ENCODE measurements around the gene MLC1. TPM values are rescaled to one million over a fixed set of nuclear protein-coding genes. Genes with fewer than 3 reads are reported as not detected.

The MLC1 gene
- not detected in 2 replicates for total RNA-seq

GRCh38 chr22:50085211-50085972 is at the start of gene MLC1:
TSS of gene MLC1 (minus strand) at chr22:50085426. CDS start at chr22:50084902, 524 bp downstream.

GRCh38 chr22:50089682-50090411 is 4.6 kb upstream of the MLC1 start, which contains the start of gene MOV10L1:
TSS of gene MOV10L1 (plus strand) at chr22:50090006. CDS start at chr22:50090089, 83 bp downstream.

GRCh38 chr22:50058061-50058905 is 26.9 kb downstream of the MLC1 start, which contains the start of gene TTLL8:
TSS of gene TTLL8 (minus strand) at chr22:50058298.

GRCh38 chr22:50012211-50013181 is 72.7 kb downstream of the MLC1 start, which contains the start of gene IL17REL:
TSS of gene IL17REL (minus strand) at chr22:50012765. CDS start at chr22:50012646, 119 bp downstream.

Other genes starting within 250 kb of the MLC1 start
- gene ZBED4, start 231.6 kb downstream of the MLC1 start, total RNA-seq: 8.5 and 13.5 TPM in 2 replicates
- gene ALG12, start 167.0 kb downstream of the MLC1 start, total RNA-seq: 16.2 and 24.0 TPM in 2 replicates
- gene CRELD2, start 166.8 kb downstream of the MLC1 start, total RNA-seq: 46.7 and 52.2 TPM in 2 replicates
- gene PIM3, start 124.7 kb downstream of the MLC1 start, total RNA-seq: 30.5 and 35.4 TPM in 2 replicates
- not detected in 2 replicates for gene IL17REL, start 72.7 kb downstream of the MLC1 start, total RNA-seq
- gene TTLL8, start 27.1 kb downstream of the MLC1 start, total RNA-seq: not detected in 2 replicates
- 0.37 and 0.59 TPM in 2 replicates for gene MOV10L1, start 4.6 kb upstream of the MLC1 start, total RNA-seq
- gene PANX2, start 85.3 kb upstream of the MLC1 start, total RNA-seq: under 0.01 and 0.37 TPM in 2 replicates
- gene TRABD, start 100.5 kb upstream of the MLC1 start, total RNA-seq: 24.3 and 34.2 TPM in 2 replicates
- 19.5 and 22.3 TPM in 2 replicates for gene SELENOO, start 115.6 kb upstream of the MLC1 start, total RNA-seq
- 27.9 and 28.5 TPM in 2 replicates for gene TUBGCP6, start 159.6 kb upstream of the MLC1 start, total RNA-seq
- gene HDAC10, start 165.8 kb upstream of the MLC1 start, total RNA-seq: 19.1 and 22.5 TPM in 2 replicates
- 24.3 and 34.8 TPM in 2 replicates for gene MAPK12, start 176.3 kb upstream of the MLC1 start, total RNA-seq
- gene MAPK11, start 185.0 kb upstream of the MLC1 start, total RNA-seq: 2.5 and 4.4 TPM in 2 replicates
- gene PLXNB2, start 222.2 kb upstream of the MLC1 start, total RNA-seq: 81.7 and 93.0 TPM in 2 replicates
- gene DENND6B, start 241.6 kb upstream of the MLC1 start, total RNA-seq: 0.39 and 2.2 TPM in 2 replicates